ENCODE data around the gene GNG10.

GNG10 gene

GRCh38 chr9:111661802-111662521 lies 557 bp downstream of the GNG10 start:
- Histone ChIP-seq H3K79me2 (ENCODE audit: control insufficient read depth, insufficient read depth, low read length, poor library complexity) (peaks cover 6% of the 10 kb centered on the region), H3K9ac (ENCODE audit: low read length) (peak overlapping the region; percentile 75), H2BK120ac (ENCODE audit: insufficient read depth, low read length, poor library complexity) (peak overlapping the region; percentile 68), H2BK12ac (ENCODE audit: low read length) (peak overlapping the region; percentile 61), H3K4ac (ENCODE audit: low read depth, low read length) (peak overlapping the region; percentile 82), H3K4me1 (ENCODE audit: control insufficient read depth in 1 of 2, insufficient read depth in 2 of 2, low read length in 2 of 2) (peaks cover 4 to 16% of the 10 kb centered on the region in 2 experiments), H3K9me3 (ENCODE audit: insufficient read depth, low read depth, low read length) (no peaks in the 10 kb centered on the region), H2BK5ac (ENCODE audit: low read depth, low read length, poor library complexity) (no peak overlapping the region), H4K8ac (ENCODE audit: low read depth, low read length) (peak overlapping the region; percentile 89), H3K4me2 (ENCODE audit: low read length) (peak overlapping the region; percentile 100), H4K12ac (ENCODE audit: low read depth, low read length) (peak overlapping the region; percentile 59), H3K27me3 (ENCODE audit: insufficient read depth, low read length) (no peaks in the 10 kb centered on the region), H2AFZ (ENCODE audit: insufficient read depth, low read length, poor library complexity) (peak overlapping the region; percentile 71), H3K36me3 (ENCODE audit: control insufficient read depth in 1 of 2, insufficient read depth in 2 of 2, low read length in 2 of 2) (peaks cover 0 to 4% of the 10 kb centered on the region in 2 experiments), H3K79me1 (ENCODE audit: low read length) (peaks cover 7% of the 10 kb centered on the region), H3K14ac (ENCODE audit: low read length) (peak overlapping the region; percentile 90), H3K23ac (ENCODE audit: low read length) (no peak overlapping the region), H4K91ac (ENCODE audit: low read depth, low read length) (peak overlapping the region; percentile 62), H3K18ac (ENCODE audit: low read length) (peak overlapping the region; percentile 63), H2AK5ac (ENCODE audit: low read length) (peak overlapping the region; percentile 76), H3K4me3 (ENCODE audit: low read depth, low read length) (peak overlapping the region; percentile 78), H3K27ac (ENCODE audit: low read depth, low read length) (peak overlapping the region; percentile 83)
- no CpG with 5 or more reads among the region's 57 CpGs for WGBS (ENCODE audit: extremely low coverage, insufficient coverage, insufficient read length)
- peak; percentile 75 for DNase-seq

DNA sequence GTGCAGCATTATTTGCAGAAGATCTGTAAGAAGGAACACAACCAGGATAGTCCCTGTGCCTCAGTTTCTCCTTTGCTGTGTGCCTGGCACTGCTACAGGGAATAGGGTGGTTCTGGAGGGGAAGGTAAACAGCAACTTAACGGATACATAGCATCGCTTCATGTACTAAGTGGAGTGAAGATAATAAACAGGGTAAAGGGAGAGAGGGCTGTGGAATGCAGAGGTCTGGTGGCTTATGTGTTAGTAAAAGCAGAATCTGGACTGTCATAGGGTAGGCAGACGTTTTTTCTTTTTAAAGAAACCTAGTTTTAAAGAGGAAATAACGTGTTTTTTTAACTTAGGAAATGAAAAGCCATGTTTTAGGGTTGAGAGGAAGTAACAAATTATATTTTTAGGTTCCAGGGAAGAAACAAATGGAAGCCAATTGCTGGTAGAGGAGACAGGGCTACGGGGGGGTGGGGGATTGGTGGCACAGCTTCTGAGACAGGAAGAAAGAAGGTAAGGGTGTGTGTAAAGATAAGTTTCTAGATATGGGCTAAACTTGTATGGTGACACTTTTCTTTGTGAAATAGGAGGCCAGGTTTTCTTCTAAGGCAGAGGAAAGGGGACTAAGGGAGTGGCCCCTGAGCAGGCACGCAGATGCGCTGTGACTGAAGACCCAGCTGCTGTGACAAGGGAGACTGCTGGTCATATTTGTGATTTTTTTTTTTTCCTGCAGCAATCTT lies 1.3 kb downstream of the GNG10 start:
- no peak overlapping the region for H4K8ac ChIP-seq (ENCODE audit: low read depth, low read length)
- H3K4me2 ChIP-seq (ENCODE audit: low read length) = peak overlapping the region; percentile 100
- H3K4me3 ChIP-seq (ENCODE audit: low read depth, low read length) = no peak overlapping the region
- H3K27ac ChIP-seq (ENCODE audit: low read depth, low read length) = peak overlapping the region; percentile 83
- peak overlapping the region; percentile 76 for H2BK12ac ChIP-seq (ENCODE audit: low read length)
- H3K4ac ChIP-seq (ENCODE audit: low read depth, low read length) = peak overlapping the region; percentile 33
- no peaks in the 10 kb centered on the region for H3K27me3 ChIP-seq (ENCODE audit: insufficient read depth, low read length)
- H4K91ac ChIP-seq (ENCODE audit: low read depth, low read length) = peak overlapping the region; percentile 42
- peak overlapping the region; percentile 87 for H2BK5ac ChIP-seq (ENCODE audit: low read depth, low read length, poor library complexity)
- H3K4me1 ChIP-seq (ENCODE audit: control insufficient read depth in 1 of 2, insufficient read depth in 2 of 2, low read length in 2 of 2) = peaks cover 4 to 16% of the 10 kb centered on the region in 2 experiments
- H3K79me2 ChIP-seq (ENCODE audit: control insufficient read depth, insufficient read depth, low read length, poor library complexity) = peaks cover 6% of the 10 kb centered on the region
- peak overlapping the region; percentile 24 for H2AFZ ChIP-seq (ENCODE audit: insufficient read depth, low read length, poor library complexity)
- H4K12ac ChIP-seq (ENCODE audit: low read depth, low read length) = no peak overlapping the region
- peak overlapping the region; percentile 86 for H2AK5ac ChIP-seq (ENCODE audit: low read length)
- H3K9ac ChIP-seq (ENCODE audit: low read length) = no peak overlapping the region
- peak; percentile 21 to 98 for DNase-seq
- no CpG with 5 or more reads among the region's 7 CpGs for WGBS (ENCODE audit: extremely low coverage, insufficient coverage, insufficient read length)
- no peak overlapping the region for H3K23ac ChIP-seq (ENCODE audit: low read length)
- H3K18ac ChIP-seq (ENCODE audit: low read length) = peak overlapping the region; percentile 75
- H3K9me3 ChIP-seq (ENCODE audit: insufficient read depth, low read depth, low read length) = no peaks in the 10 kb centered on the region
- H3K79me1 ChIP-seq (ENCODE audit: low read length) = peaks cover 7% of the 10 kb centered on the region
- peak overlapping the region; percentile 50 for H2BK120ac ChIP-seq (ENCODE audit: insufficient read depth, low read length, poor library complexity)
- H3K36me3 ChIP-seq (ENCODE audit: control insufficient read depth in 1 of 2, insufficient read depth in 2 of 2, low read length in 2 of 2) = peaks cover 3 to 7% of the 10 kb centered on the region in 2 experiments
- H3K14ac ChIP-seq (ENCODE audit: low read length) = peak overlapping the region; percentile 60

- WGBS (ENCODE audit: extremely low coverage, insufficient coverage, insufficient read length) = no CpG with 5 or more reads among the region's 5 CpGs
- peaks cover 6 to 10% of the 10 kb centered on the region in 2 experiments for H3K36me3 ChIP-seq (ENCODE audit: control insufficient read depth in 1 of 2, insufficient read depth in 2 of 2, low read length in 2 of 2)
- peak in 1 of 2 donors; percentile 96 for DNase-seq
Measured at GRCh38 chr9:111663301-111663823, 2.0 kb downstream of the GNG10 start.

DNA sequence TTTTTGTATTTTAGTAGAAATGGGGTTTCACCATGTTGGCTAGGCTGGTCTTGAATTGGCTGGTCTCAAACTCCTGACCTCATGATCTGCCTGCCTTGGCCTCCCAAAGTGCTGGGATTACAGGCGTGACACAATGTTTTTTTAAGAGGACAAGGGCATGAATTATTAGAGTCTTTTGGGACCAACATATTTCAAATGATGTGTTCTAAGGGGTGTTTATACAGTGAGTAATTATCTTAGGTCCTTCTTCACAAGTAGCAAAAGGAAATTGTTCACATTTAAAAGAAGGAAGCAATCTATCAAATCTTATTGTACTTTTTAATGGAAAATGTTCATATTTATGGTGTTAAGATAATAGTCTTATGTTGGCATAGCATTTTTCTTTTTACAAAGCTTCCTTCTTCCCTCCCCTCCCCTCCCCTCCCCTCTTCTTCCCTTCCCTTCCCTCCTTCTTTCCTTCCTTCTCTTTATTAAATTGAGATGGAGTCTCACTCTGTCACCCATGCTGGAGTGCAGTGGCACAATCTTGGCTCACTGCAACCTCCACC lies 6.7 kb downstream of the GNG10 start:
- Histone ChIP-seq H2BK5ac (ENCODE audit: low read depth, low read length, poor library complexity) (no peak overlapping the region), H3K4me3 (ENCODE audit: low read depth, low read length) (no peak overlapping the region), H3K23ac (ENCODE audit: low read length) (no peak overlapping the region), H3K79me1 (ENCODE audit: low read length) (no peaks in the 10 kb centered on the region), H3K36me3 (ENCODE audit: control insufficient read depth in 1 of 2, insufficient read depth in 2 of 2, low read length in 2 of 2) (peaks cover 10 to 15% of the 10 kb centered on the region in 2 experiments), H3K9ac (ENCODE audit: low read length) (no peak overlapping the region), H4K8ac (ENCODE audit: low read depth, low read length) (no peak overlapping the region), H2AK5ac (ENCODE audit: low read length) (no peak overlapping the region), H3K4me1 (ENCODE audit: control insufficient read depth in 1 of 2, insufficient read depth in 2 of 2, low read length in 2 of 2) (peaks cover 0 to 4% of the 10 kb centered on the region in 2 experiments), H3K27me3 (ENCODE audit: insufficient read depth, low read length) (no peaks in the 10 kb centered on the region), H3K14ac (ENCODE audit: low read length) (no peak overlapping the region), H3K79me2 (ENCODE audit: control insufficient read depth, insufficient read depth, low read length, poor library complexity) (no peaks in the 10 kb centered on the region), H3K9me3 (ENCODE audit: insufficient read depth, low read depth, low read length) (no peaks in the 10 kb centered on the region), H3K4ac (ENCODE audit: low read depth, low read length) (no peak overlapping the region), H4K91ac (ENCODE audit: low read depth, low read length) (no peak overlapping the region), H2BK12ac (ENCODE audit: low read length) (no peak overlapping the region), H3K18ac (ENCODE audit: low read length) (no peak overlapping the region), H2BK120ac (ENCODE audit: insufficient read depth, low read length, poor library complexity) (no peak overlapping the region), H2AFZ (ENCODE audit: insufficient read depth, low read length, poor library complexity) (no peak overlapping the region), H4K12ac (ENCODE audit: low read depth, low read length) (no peak overlapping the region), H3K4me2 (ENCODE audit: low read length) (no peak overlapping the region), H3K27ac (ENCODE audit: low read depth, low read length) (no peak overlapping the region)
- no CpG with 5 or more reads among the region's 1 CpG for WGBS (ENCODE audit: extremely low coverage, insufficient coverage, insufficient read length)
- no peak for DNase-seq

More at GRCh38 chr9:111663301-111663823, 2.0 kb downstream of the GNG10 start:
- no peak overlapping the region for H3K4me3 ChIP-seq (ENCODE audit: low read depth, low read length)
- H3K27ac ChIP-seq (ENCODE audit: low read depth, low read length) = peak overlapping the region; percentile 83
- peaks cover 6% of the 10 kb centered on the region for H3K79me2 ChIP-seq (ENCODE audit: control insufficient read depth, insufficient read depth, low read length, poor library complexity)
- H3K4me1 ChIP-seq (ENCODE audit: control insufficient read depth in 1 of 2, insufficient read depth in 2 of 2, low read length in 2 of 2) = peaks cover 4 to 16% of the 10 kb centered on the region in 2 experiments
- no peaks in the 10 kb centered on the region for H3K27me3 ChIP-seq (ENCODE audit: insufficient read depth, low read length)
- H3K9me3 ChIP-seq (ENCODE audit: insufficient read depth, low read depth, low read length) = no peaks in the 10 kb centered on the region
- no peak overlapping the region for H2BK5ac ChIP-seq (ENCODE audit: low read depth, low read length, poor library complexity)
- H4K91ac ChIP-seq (ENCODE audit: low read depth, low read length) = no peak overlapping the region
- H4K8ac ChIP-seq (ENCODE audit: low read depth, low read length) = no peak overlapping the region
- no peak overlapping the region for H2BK120ac ChIP-seq (ENCODE audit: insufficient read depth, low read length, poor library complexity)
- H3K4me2 ChIP-seq (ENCODE audit: low read length) = peak overlapping the region; percentile 48
- H3K18ac ChIP-seq (ENCODE audit: low read length) = no peak overlapping the region
- H4K12ac ChIP-seq (ENCODE audit: low read depth, low read length) = no peak overlapping the region
- no peak overlapping the region for H3K23ac ChIP-seq (ENCODE audit: low read length)
- H3K14ac ChIP-seq (ENCODE audit: low read length) = no peak overlapping the region
- H2AFZ ChIP-seq (ENCODE audit: insufficient read depth, low read length, poor library complexity) = no peak overlapping the region
- no peak overlapping the region for H3K9ac ChIP-seq (ENCODE audit: low read length)
- H2AK5ac ChIP-seq (ENCODE audit: low read length) = no peak overlapping the region
- H3K79me1 ChIP-seq (ENCODE audit: low read length) = peaks cover 7% of the 10 kb centered on the region
- H3K4ac ChIP-seq (ENCODE audit: low read depth, low read length) = no peak overlapping the region
- H2BK12ac ChIP-seq (ENCODE audit: low read length) = no peak overlapping the region

Data from trophoblast cell (in vitro differentiated cells and primary cell).